WTC11 (cell line): ENCODE results near the gene EIF3L. TPM values are rescaled to one million over a fixed set of nuclear protein-coding genes. Genes with fewer than 3 reads are reported as not detected.

Experiments used
- ATAC-seq: fragments of 200-7000 bp; cut with Tn5 transposase; 2 replicates; pipeline ENCODE4 v1.10.0; 2021; ENCODE audit warnings: mild to moderate bottlenecking, moderate library complexity
- CTCF ChIA-PET: fragments of 300-600 bp; sonication (Branson Sonifier 250); formaldehyde crosslinking; loops from one replicate; lab custom pipeline; 2021; ENCODE audit warnings: antibody characterized with exemption; lab: Charles Lee
- POLR2A ChIA-PET: fragments of 350-600 bp; sonication (Branson Sonifier 250); formaldehyde crosslinking; loops from one replicate; lab custom pipeline; 2021; ENCODE audit warnings: antibody characterized with exemption; lab: Charles Lee
- DNase-seq: peaks from one replicate; pipeline ENCODE4 v3.0.0; 2021; ENCODE audit warnings: low spot score
- H3K27ac Mint-ChIP-seq: 2 replicates; pipeline ENCODE4 v1.8.0; 2021; ENCODE audit warnings: mixed read lengths
- H3K27me3 Mint-ChIP-seq: 2 replicates; pipeline ENCODE4 v1.8.0; 2021; ENCODE audit warnings: low read depth, mild to moderate bottlenecking, moderate library complexity, mixed read lengths
- H3K36me3 Mint-ChIP-seq: 2 replicates; pipeline ENCODE4 v1.8.0; 2021; ENCODE audit warnings: mixed read lengths
- H3K4me1 Mint-ChIP-seq: 2 replicates; pipeline ENCODE4 v1.8.0; 2022; ENCODE audit warnings: mixed read lengths
- H3K4me3 Mint-ChIP-seq: 2 replicates; pipeline ENCODE4 v1.8.0; 2021; ENCODE audit warnings: mild to moderate bottlenecking, moderate library complexity, mixed read lengths
- H3K9me3 Mint-ChIP-seq: 2 replicates; pipeline ENCODE4 v1.8.0; 2021; ENCODE audit warnings: mixed read lengths
- ATF1 ChIP-seq: sonication (generic); formaldehyde crosslinking; IDR thresholded peaks from 2 replicates; pipeline ENCODE4 v1.8.1; 2023; ENCODE audit warnings: mild to moderate bottlenecking, moderate library complexity, missing genetic modification reagents
- CDX4 ChIP-seq: fragments of 250-450 bp; sonication (Bioruptor Pico); IDR thresholded peaks from 2 replicates; pipeline ENCODE4 v1.9.0; 2021; ENCODE audit warnings: moderate library complexity, mild to moderate bottlenecking, inconsistent platforms, borderline replicate concordance
- ETV6 ChIP-seq: sonication (generic); formaldehyde crosslinking; IDR thresholded peaks from 2 replicates; pipeline ENCODE4 v1.8.1; 2022; ENCODE audit warnings: mild to moderate bottlenecking, missing genetic modification reagents
- FOXJ3 ChIP-seq: sonication (generic); formaldehyde crosslinking; IDR thresholded peaks from 2 replicates; pipeline ENCODE4 v1.9.0; 2021; ENCODE audit warnings: missing genetic modification reagents, mild to moderate bottlenecking, borderline replicate concordance
- MXD4 ChIP-seq: fragments of 250-450 bp; sonication (Bioruptor Pico); IDR thresholded peaks from 2 replicates; pipeline ENCODE4 v1.8.0; 2021; ENCODE audit warnings: mild to moderate bottlenecking, moderate library complexity, borderline replicate concordance
- NFYB ChIP-seq: sonication (generic); formaldehyde crosslinking; conservative IDR thresholded peaks from 2 replicates; pipeline ENCODE4 v1.8.0; 2022; ENCODE audit warnings: low read depth, missing genetic modification reagents
- NR2C2 ChIP-seq: sonication (generic); formaldehyde crosslinking; IDR thresholded peaks from 2 replicates; pipeline ENCODE4 v1.8.0; 2022; ENCODE audit warnings: mild to moderate bottlenecking, missing genetic modification reagents
- NR3C1 ChIP-seq: sonication (generic); formaldehyde crosslinking; conservative IDR thresholded peaks from 2 replicates; pipeline ENCODE4 v1.8.1; 2023; ENCODE audit warnings: low read depth, mild to moderate bottlenecking, missing genetic modification reagents
- SOX15 ChIP-seq: fragments of 250-450 bp; sonication (Bioruptor Pico); IDR thresholded peaks from 2 replicates; pipeline ENCODE4 v1.9.0; 2021; ENCODE audit warnings: mild to moderate bottlenecking
- TEAD1 ChIP-seq: sonication (generic); formaldehyde crosslinking; IDR thresholded peaks from 2 replicates; pipeline ENCODE4 v1.8.0; 2022; ENCODE audit warnings: mild to moderate bottlenecking, missing genetic modification reagents
- USF2 ChIP-seq: sonication (generic); formaldehyde crosslinking; IDR thresholded peaks from 2 replicates; pipeline ENCODE4 v1.8.1; 2023; ENCODE audit warnings: mild to moderate bottlenecking, missing genetic modification reagents, moderate library complexity
- ZBTB43 ChIP-seq: sonication (generic); formaldehyde crosslinking; IDR thresholded peaks from 2 replicates; pipeline ENCODE4 v1.8.1; 2023; ENCODE audit warnings: mild to moderate bottlenecking, missing genetic modification reagents
- ZMAT4 ChIP-seq: fragments of 250-450 bp; sonication (Bioruptor Pico); IDR thresholded peaks from 2 replicates; pipeline ENCODE4 v1.9.0; 2021; ENCODE audit warnings: mild to moderate bottlenecking
- ZNF138 ChIP-seq: sonication (generic); formaldehyde crosslinking; conservative IDR thresholded peaks from 2 replicates; pipeline ENCODE4 v1.8.1; 2022; ENCODE audit warnings: mild to moderate bottlenecking, moderate library complexity, missing genetic modification reagents
- ZNF219 ChIP-seq: sonication (generic); formaldehyde crosslinking; IDR thresholded peaks from 2 replicates; pipeline ENCODE4 v1.8.0; 2023; ENCODE audit warnings: missing genetic modification reagents, mild to moderate bottlenecking, borderline replicate concordance
- ZNF263 ChIP-seq: sonication (generic); formaldehyde crosslinking; IDR thresholded peaks from 2 replicates; pipeline ENCODE4 v1.8.1; 2022; ENCODE audit warnings: low read depth, mild to moderate bottlenecking, moderate library complexity, missing genetic modification reagents
- total RNA-seq: library from RNA; stranded (reverse); gene quantifications from 3 replicates; pipeline ENCODE4 v1.2.3, GENCODE V29; 2021
- TF ChIP-seq, protein P1 (sequence below): sonication (generic); formaldehyde crosslinking; IDR thresholded peaks from 2 replicates; pipeline ENCODE4 v1.8.0; 2022; ENCODE audit warnings: mild to moderate bottlenecking, missing genetic modification reagents
- TF ChIP-seq, protein P2 (sequence below): sonication (generic); formaldehyde crosslinking; IDR thresholded peaks from 2 replicates; pipeline ENCODE4 v1.8.1; 2022; ENCODE audit warnings: low read depth, missing genetic modification reagents, borderline replicate concordance
- TF ChIP-seq, protein P3 (sequence below): sonication (generic); formaldehyde crosslinking; IDR thresholded peaks from 2 replicates; pipeline ENCODE4 v1.8.1; 2022; ENCODE audit warnings: low read depth, mild to moderate bottlenecking, moderate library complexity, missing genetic modification reagents, borderline replicate concordance

The EIF3L gene
- total RNA-seq, 1 experiment from 2014 or later, result 611 TPM

DNA sequence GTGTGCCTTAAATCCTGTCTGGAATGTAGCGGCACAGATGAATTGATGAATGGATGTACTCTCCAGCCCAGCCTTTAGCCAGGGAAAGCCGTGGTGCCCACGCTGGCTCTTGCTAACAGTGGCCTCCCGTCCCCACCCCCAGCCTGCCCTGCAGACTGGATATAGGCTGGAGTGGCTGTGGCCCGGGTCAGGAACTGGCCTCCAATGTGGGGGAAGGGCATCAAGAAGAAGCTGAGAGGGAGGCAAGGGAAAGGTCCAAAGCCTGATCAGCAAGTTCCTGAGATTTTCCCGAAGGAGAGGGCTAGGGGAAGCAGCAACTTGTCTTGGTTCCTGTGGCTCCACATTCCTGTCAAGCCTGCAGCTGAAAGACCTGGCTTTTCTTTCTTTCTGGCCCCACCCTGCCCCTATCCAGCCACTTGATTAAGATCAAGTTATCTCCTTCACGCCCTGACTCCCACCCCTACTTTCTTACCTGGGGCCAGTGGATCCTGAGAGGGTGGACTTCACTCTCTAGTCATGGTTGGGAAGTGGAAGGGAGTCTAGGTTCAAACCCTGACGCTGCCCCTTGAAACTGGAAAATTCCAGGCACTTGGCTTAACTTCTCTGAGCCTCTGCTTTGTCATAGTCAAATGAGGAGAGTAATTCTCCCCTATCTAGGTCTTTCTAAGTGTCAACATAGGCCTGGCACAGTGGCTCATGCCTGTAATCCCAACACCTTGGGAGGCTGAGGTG lies 45.9 kb downstream of the EIF3L start:
- peak; percentile 41 for DNase-seq
- H3K4me1 Mint-ChIP-seq, result peaks cover 51% of the 10 kb centered on the region
- no peaks in the 10 kb centered on the region for H3K9me3 Mint-ChIP-seq
- ChIA-PET POLR2A (interaction anchor here (0.6 kb wide), 1 partner anchor 17 kb away, joined by 4 read pairs; no protein-coding TSS in a partner anchor), CTCF (interaction anchor here (2.8 to 5.7 kb wide), 4 partner anchors 7 to 38 kb away, joined by 12 to 47 read pairs (median 27); partner anchors contain the start of gene MICALL1)
- peak overlapping the region; percentile 94 for H3K27ac Mint-ChIP-seq
- ATAC-seq, result peak; percentile 52
- TF ChIP-seq, protein P1, sequence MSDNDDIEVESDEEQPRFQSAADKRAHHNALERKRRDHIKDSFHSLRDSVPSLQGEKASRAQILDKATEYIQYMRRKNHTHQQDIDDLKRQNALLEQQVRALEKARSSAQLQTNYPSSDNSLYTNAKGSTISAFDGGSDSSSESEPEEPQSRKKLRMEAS, result no peak
- no peak for TF ChIP-seq ZBTB43 (CRISPR knock-in tag)
- no peak for TF ChIP-seq NR3C1 (CRISPR knock-in tag)
- no peak for TF ChIP-seq TEAD1 (CRISPR knock-in tag)
- TF ChIP-seq, protein P2, sequence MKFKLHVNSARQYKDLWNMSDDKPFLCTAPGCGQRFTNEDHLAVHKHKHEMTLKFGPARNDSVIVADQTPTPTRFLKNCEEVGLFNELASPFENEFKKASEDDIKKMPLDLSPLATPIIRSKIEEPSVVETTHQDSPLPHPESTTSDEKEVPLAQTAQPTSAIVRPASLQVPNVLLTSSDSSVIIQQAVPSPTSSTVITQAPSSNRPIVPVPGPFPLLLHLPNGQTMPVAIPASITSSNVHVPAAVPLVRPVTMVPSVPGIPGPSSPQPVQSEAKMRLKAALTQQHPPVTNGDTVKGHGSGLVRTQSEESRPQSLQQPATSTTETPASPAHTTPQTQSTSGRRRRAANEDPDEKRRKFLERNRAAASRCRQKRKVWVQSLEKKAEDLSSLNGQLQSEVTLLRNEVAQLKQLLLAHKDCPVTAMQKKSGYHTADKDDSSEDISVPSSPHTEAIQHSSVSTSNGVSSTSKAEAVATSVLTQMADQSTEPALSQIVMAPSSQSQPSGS (CRISPR knock-in tag), result no peak
- no peak for TF ChIP-seq SOX15
- peaks cover 1% of the 10 kb centered on the region for H3K36me3 Mint-ChIP-seq
- no peaks in the 10 kb centered on the region for H3K27me3 Mint-ChIP-seq
- H3K4me3 Mint-ChIP-seq, result no peak overlapping the region

DNA sequence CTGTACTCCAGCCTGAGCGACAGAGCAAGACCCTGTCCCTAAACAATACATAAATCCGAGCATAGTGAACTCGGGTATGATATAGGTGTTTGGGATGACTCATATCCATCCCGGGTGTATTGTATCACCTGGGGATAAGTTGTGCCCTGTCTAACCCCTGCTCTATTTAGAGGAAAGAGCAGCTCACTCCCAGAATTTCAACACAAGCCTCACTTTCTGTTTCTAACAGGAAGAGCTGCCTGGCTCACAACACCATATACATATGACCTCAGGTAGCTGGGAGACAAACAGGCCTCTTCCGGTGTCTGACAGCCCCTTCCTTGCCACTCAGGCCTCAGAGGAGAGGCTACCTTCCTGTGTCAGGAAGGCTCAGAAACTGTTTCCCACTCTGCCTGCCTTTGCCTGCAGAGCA lies 47.0 kb downstream of the EIF3L start:
- Mint-ChIP-seq H3K9me3 (no peaks in the 10 kb centered on the region), H3K36me3 (no peaks in the 10 kb centered on the region; the same call in 1 of the 2 replicates), H3K4me3 (no peak overlapping the region), H3K4me1 (peaks cover 51% of the 10 kb centered on the region), H3K27me3 (no peaks in the 10 kb centered on the region), H3K27ac (peak overlapping the region; percentile 94)
- TF ChIP-seq NFYB (CRISPR knock-in tag), result no peak
- TF ChIP-seq MXD4 (CRISPR knock-in tag), result no peak
- no peak for TF ChIP-seq ZMAT4
- no peak for TF ChIP-seq FOXJ3 (CRISPR knock-in tag)
- TF ChIP-seq ZNF138 (CRISPR knock-in tag), result no peak
- TF ChIP-seq ATF1, result no peak
- TF ChIP-seq SOX15, result no peak
- TF ChIP-seq ETV6 (CRISPR knock-in tag), result no peak
- TF ChIP-seq ZNF219, result no peak
- no peak for TF ChIP-seq CDX4 (CRISPR knock-in tag)
- TF ChIP-seq ZNF263 (CRISPR knock-in tag), result no peak
- TF ChIP-seq NR2C2 (CRISPR knock-in tag), result no peak
- TF ChIP-seq, protein P3, sequence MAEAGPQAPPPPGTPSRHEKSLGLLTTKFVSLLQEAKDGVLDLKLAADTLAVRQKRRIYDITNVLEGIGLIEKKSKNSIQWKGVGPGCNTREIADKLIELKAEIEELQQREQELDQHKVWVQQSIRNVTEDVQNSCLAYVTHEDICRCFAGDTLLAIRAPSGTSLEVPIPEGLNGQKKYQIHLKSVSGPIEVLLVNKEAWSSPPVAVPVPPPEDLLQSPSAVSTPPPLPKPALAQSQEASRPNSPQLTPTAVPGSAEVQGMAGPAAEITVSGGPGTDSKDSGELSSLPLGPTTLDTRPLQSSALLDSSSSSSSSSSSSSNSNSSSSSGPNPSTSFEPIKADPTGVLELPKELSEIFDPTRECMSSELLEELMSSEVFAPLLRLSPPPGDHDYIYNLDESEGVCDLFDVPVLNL (CRISPR knock-in tag), result no peak
- TF ChIP-seq USF2 (CRISPR knock-in tag), result no peak
- ChIA-PET POLR2A (interaction anchor here (0.6 to 1.5 kb wide), 3 partner anchors 9 to 25 kb away, joined by 3 to 10 read pairs (median 3); partner anchors contain the start of gene MICALL1), CTCF (interaction anchor here (1.2 to 5.7 kb wide), 6 partner anchors 8 to 87 kb away, joined by 4 to 47 read pairs (median 16); partner anchors contain the start of gene MICALL1)
- no peak for DNase-seq
- ATAC-seq, result no peak
